GM12891 (cell line): Measurements from ENCODE around the gene WDR45.

Experiments
- POLR2A ChIP-seq: IDR thresholded peaks from 2 replicates; pipeline ENCODE4 v1.6.1; 2011; ENCODE audit warnings: low read depth, low read length, control low read depth
- TAF1 ChIP-seq: IDR thresholded peaks from 2 replicates; pipeline ENCODE4 v1.6.1; 2011; ENCODE audit warnings: low read depth, low read length, control low read depth

GRCh38 chrX:49096419-49096818, 16.7 kb upstream of the WDR45 start:
- TF ChIP-seq POLR2A (no peak), TAF1 (no peak)
